Amniotic epithelial cell (primary cell): ENCODE results near the gene DBNL.

Experiments used
- DNase-seq: peaks from one replicate; pipeline ENCODE4 v3.0.0-alpha.2; 2010; ENCODE audit warnings: low read depth

The DBNL gene

DNA sequence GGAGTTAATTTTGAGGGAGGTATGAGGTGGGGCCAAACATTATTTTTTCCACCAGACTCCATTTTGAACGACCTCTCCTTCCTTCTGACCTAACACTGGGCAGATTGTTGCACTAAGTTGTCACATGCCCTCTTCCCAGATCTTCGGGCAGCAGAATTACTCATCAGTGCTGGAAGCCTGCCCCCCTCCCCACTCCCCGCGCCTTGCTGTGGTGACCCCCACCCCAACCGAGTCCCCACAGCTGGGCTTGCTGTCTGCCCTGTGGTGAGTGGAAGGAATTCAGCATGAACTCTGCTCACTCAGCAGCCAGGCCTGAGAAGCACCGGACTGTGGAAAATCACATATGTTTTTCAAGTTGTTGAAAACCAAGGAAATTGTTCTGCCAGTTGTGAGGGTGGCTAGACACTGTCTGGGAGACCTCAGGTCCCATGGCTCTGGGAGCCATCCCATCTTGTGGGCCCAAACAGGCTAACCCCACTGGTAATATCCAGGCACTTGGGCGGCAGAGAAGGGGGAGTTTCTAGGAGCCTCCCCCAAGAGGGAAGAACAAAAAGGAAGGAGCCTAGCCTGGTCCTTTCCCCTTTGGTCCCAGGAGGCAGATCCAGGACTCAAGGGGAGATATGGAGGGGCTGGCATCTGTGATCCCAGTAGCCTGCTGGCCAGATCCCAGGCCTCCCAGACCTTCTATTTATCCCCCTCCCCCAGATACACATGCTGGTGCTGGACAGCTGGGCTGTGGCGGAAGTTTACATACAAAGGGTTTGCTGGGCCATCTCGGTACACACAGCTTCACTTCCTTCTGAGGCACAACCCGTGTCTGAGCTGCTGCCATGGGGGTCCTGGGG, 56.2 kb downstream of the DBNL start:
- DNase-seq = peak; percentile 77

GRCh38 chr7:44101303-44101965, 56.9 kb downstream of the DBNL start:
- DNase-seq = no peak

- DNase-seq = peak; percentile 37
Observed at GRCh38 chr7:44101966-44102845, 57.7 kb downstream of the DBNL start.

DNA sequence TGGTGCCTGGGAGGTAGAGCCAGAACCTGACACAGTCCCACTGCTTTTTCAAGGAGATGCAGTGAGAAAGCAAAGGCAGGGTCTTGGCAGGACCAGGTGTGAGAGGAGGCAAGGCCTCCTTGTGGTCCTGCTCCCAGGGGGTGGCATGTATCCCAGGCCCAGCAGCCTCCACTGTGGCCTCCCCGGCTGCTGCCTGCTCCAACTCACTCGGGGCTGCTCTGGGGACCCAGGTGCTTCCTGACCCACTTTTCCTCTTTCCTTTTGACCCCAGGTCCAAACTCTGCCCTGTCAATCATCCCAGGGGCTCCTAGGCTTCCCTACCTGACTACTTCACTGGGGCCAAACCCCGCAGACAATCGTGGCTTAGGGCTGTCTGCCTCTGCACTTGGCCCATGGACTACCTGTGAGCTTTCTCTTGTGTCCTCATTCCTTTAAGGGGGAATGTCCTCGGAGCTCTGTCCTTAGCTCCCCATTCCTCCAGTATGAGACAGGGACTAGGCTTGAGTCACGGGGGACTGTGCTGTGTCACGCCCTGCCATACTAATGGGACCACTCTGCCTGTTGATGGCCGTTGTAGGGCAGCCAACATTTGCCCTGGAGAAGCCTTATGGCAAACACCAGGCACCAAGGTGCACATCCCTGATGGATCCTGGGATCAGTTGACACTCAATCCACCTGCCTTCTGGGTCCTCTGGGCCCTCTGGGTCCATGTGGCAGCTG, 58.5 kb downstream of the DBNL start:
- DNase-seq = no peak

DNA sequence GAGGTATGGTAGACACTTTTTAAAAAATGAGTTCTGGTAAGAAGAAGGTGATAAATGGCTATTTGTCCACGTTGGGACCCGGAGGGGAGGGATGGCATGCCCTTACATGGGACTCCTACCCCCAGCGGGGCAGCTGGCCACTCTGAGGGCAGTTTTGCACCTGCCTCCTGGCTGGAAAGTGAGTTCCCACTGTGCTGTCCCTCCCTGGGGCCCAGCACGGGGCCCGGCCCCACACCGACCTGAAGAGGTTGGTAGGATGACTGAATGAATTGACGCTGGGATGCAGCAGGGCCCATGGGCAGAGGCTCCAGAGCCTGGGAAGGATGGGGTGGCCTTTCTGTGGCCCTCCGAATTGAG, 59.0 kb downstream of the DBNL start:
- no peak for DNase-seq

DNA sequence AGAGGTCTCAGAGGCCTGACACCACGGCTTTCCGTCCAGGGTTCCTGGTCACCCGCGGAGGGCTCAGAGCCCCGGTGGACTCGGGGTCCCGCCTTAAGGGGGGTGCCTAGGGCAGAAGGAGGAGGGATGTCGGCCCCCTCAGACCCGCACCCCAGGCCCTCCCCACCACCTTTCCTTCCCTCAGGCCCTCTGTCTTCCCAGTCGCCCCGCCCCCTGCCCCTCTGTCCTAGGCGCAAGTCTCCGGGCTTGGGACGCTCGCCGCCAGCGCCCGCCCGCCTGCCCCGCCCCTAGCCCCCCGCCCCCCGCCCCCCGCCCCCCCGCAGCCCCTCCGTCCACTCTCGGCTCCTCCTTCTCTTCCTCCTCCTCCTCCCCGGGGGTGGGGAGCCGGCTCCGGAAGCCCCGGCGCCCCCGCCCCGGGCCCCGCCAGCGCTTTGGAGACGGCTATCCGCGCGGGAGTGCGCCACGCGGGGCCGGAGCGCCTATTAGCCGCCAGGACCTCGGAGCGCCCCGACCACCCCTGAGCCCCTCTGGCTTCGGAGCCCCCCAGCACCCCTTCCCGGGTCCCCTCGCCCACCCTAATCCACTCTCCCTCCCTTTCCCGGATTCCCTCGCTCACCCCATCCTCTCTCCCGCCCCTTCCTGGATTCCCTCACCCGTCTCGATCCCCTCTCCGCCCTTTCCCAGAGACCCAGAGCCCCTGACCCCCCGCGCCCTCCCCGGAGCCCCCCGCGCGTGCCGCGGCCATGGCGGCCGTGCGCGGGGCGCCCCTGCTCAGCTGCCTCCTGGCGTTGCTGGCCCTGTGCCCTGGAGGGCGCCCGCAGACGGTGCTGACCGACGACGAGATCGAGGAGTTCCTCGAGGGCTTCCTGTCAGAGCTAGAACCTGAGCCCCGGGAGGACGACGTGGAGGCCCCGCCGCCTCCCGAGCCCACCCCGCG, 59.7 kb downstream of the DBNL start, which contains the start of gene AEBP1:
Gene AEBP1, plus strand, starts transcription at position 423 of the 937 bp plus-strand sequence. Its CDS starts 321 bp downstream, at position 744.
- peak; percentile 23 for DNase-seq

DNA sequence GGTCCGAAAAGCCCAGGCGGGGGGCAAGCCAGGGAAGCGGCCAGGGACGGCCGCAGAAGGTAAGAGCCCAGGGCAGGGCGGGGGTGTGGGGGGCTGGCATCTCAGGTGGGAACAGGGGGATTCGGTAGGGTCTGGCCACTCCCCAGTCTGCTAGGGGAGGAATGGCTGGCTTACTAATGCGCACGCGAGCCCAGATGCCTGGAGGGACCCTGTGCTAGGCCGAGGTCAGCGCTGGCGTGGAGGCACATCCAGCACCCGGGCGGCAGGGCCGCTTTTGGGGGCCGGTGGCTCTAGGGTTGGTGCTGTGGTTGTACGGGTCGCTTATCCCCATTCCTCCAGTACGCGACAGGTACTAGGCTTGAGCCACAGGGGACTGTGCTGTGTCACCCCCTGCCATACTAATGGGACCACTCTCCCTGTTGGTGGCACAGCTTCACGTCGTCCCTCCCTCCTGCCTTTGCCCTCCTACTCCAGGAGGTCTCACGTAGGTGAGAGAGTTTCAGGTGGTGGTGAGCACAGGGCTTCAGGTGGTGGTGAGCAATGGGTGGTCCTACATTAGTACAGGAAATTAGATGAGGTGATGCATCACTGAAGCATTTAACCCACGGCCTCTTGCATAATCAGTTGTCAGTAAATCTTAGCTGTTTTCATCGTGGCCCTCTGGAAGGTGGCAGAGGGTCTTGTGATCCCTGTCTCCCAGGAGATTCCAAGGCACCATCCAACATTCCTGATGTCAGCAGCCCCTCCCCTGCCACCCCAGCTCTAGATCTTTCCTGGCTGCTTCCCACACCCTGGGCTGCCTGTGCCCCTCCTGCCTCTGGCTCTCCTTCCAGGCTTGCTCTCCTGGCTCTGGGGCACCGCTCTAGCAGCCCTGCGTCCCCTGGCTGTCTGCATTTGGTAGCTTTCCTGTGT, 60.6 kb downstream of the DBNL start:
- peak; percentile 87 for DNase-seq

DNA sequence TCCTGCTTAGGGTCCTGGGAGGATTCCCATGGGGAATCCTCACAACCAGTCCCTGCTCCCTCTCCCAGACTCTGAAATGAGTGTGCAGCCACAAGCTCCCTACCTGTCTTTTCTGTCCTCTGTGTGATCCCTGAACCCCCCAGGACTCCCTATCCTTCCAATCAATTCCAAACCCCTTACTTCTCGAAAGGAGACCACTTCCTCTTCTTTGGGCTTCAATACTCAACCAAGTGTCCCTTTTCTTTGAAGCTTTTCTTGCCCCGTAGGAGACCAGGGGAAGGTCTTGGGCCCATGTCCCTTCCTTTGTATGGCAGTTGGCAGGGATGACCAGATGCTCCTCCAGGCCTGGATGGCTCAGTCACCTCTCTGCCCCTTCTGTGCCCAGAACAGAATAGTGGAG, 61.3 kb downstream of the DBNL start:
- DNase-seq = no peak

GRCh38 chr7:44106311-44107065, 62.0 kb downstream of the DBNL start:
- no peak for DNase-seq

GRCh38 chr7:44107116-44107960, 62.8 kb downstream of the DBNL start:
- no peak for DNase-seq

DNA sequence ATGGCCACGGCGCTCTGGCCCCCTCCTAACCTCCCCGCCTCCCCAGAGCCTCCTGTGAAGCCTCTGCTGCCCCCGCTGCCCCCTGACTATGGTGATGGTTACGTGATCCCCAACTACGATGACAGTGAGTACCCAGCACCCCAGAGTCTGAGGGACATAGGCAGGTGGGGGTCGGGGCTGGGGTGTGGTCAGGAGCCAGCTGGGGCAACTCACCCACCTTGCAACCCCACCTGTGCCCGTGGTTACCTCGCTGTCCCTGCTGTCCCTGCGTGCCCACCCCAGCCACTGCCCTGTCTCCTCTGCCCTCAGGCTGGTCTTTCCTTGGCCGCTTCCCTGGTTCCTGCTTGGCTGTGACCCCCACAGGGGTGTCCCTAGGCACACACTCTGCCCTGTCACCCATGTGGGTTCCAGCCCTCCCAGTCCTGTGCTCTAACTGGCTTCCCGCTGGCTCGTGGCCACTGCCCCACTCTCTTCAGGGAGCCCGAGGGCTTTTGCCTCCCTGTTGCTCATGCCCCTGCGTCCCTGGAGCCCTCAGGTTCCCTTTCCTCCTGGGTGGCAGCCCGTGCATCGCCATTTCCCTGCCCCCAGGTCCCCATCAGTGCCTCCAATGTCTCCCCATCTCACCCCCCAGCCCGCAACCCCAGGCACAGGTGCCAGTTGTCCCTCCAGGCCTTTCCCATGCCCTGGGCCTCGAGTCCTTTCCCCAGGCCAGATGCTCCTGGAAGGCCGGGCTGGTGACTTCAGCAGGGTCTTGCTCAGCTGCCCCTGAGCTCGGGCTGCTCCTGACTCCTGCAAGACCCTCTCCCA, 63.7 kb downstream of the DBNL start:
- DNase-seq = no peak

DNA sequence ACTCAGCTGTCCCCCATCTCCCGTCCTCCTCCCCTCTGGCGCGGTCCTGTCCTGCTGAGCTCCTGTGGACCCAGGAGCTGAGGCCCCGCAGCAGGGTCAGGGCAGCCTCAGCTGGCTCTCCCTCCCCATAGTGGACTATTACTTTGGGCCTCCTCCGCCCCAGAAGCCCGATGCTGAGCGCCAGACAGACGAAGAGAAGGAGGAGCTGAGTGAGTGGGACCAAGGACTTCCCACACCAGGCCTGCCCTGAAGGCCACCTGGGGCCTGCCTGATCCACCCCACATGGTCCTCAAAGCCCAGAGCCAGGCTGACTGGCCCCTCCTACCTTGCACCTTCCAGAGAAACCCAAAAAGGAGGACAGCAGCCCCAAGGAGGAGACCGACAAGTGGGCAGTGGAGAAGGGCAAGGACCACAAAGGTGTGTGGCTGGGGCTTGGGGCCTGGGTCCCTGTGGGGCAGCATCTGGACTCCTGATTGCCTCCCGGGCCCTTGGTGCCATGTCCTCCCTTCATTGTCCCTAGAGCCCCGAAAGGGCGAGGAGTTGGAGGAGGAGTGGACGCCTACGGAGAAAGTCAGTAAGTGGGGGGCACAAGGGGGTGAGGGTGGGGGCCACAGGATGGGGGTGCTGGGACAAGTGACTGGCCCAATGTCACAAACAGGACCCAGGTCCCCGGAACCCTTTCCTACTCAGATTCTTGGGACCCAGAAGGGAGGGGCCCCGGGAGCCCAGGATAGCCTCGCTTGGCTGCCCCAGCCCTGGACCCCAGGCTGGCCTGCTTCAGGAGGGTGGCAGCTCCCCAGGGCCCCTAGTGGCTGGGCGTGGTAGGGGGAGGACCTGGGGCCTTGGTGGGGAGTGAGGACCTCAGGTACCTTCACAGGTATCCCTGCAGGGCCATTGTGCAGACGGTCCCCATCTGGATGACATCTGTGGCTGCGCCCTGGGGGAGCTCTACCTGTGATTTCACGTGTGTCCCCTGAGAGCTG, 64.6 kb downstream of the DBNL start:
- no peak for DNase-seq

- DNase-seq = no peak
Observed at GRCh38 chr7:44109991-44110390, 65.5 kb downstream of the DBNL start.

GRCh38 chr7:44110719-44111635, 66.5 kb downstream of the DBNL start:
- DNase-seq = no peak
